A673 (cell line): ENCODE measurements around the gene LRP2.

Source experiments
- EZH2 ChIP-seq: fragments of 200-600 bp; sonication (generic); IDR thresholded peaks from 2 replicates; pipeline ENCODE4 v1.6.1; 2017; ENCODE audit warnings: borderline replicate concordance, low read depth, mild to moderate bottlenecking, mixed read lengths, antibody characterized with exemption, low read length; ENCODE audit not compliant: poor library complexity, severe bottlenecking
- TF ChIP-seq, protein P1 (sequence below): fragments of 300-800, 200-600 bp; sonication (generic); conservative IDR thresholded peaks from 2 replicates; pipeline ENCODE4 v1.5.1; 2017; ENCODE audit warnings: low read depth, mild to moderate bottlenecking, antibody characterized with exemption, low read length, moderate library complexity, mixed read lengths

DNA sequence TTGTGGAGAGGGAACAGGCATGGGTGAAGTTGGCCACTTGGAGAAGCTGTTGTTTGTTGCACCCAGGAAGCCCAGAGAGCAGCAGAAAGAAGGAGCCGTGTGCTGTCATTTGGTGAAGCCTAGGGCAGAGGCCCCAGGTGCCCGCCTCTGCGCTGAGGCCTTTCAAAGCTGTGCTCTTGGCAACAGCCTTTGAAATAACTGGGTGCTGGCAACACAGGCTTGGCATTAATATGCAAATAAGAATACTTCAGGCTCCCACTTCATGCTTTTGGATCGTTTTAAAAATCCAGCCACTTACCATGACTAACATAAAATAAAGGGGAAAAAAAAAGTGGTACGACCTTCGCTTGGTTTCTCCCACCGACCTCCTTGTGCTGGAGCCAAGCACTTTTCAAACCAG, 251.9 kb downstream of the LRP2 start:
- TF ChIP-seq, protein P1, sequence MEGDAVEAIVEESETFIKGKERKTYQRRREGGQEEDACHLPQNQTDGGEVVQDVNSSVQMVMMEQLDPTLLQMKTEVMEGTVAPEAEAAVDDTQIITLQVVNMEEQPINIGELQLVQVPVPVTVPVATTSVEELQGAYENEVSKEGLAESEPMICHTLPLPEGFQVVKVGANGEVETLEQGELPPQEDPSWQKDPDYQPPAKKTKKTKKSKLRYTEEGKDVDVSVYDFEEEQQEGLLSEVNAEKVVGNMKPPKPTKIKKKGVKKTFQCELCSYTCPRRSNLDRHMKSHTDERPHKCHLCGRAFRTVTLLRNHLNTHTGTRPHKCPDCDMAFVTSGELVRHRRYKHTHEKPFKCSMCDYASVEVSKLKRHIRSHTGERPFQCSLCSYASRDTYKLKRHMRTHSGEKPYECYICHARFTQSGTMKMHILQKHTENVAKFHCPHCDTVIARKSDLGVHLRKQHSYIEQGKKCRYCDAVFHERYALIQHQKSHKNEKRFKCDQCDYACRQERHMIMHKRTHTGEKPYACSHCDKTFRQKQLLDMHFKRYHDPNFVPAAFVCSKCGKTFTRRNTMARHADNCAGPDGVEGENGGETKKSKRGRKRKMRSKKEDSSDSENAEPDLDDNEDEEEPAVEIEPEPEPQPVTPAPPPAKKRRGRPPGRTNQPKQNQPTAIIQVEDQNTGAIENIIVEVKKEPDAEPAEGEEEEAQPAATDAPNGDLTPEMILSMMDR = no peak
- no peak for TF ChIP-seq EZH2
